NCI-H748 (cell line): ENCODE results near the gene TSPAN5.
"Not testable (repeated sequence)": the region's sequence is repeated elsewhere in the genome, so short reads cannot be mapped to it uniquely, and the experiment has no call there.

ENCODE experiments used
- DNase-seq: peaks from one replicate; lab custom pipeline; 2025; ENCODE audit not compliant: unreplicated experiment; lab: John Stamatoyannopoulos, UW

TSPAN5 gene

DNA sequence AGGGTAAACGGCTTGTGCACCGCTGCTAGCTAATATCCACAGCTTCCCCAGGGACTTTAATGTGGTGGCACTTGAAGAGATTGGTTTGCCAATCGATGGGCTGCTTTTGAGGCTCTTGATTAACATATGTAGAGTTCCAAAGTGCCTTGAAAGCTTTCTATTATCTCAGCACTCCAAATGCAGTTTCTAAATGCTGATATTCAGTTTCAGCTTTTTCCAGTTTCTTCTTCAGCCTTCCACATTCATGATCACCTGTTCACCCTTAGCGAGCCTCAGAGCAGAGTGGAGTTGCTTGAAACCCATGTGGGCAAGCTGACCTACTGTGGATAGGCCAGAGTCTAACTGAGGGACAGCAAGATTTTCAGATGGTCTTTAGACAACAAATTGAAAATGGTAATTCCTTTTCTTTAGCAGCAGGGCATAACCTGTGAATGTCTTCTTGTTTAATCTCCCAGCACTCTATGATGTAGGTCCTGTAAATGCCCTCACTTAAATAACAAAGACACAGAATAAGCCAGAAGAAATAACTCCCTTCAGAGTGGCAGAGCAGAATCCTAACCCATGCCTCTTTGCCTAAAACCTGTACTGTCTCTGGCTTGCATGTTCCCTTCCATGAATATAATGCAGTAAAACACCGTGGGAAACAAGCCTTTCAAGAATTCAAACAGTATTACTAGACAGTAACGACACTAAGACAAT, 99.8 kb downstream of the TSPAN5 start:
- DNase-seq = no peak

DNA sequence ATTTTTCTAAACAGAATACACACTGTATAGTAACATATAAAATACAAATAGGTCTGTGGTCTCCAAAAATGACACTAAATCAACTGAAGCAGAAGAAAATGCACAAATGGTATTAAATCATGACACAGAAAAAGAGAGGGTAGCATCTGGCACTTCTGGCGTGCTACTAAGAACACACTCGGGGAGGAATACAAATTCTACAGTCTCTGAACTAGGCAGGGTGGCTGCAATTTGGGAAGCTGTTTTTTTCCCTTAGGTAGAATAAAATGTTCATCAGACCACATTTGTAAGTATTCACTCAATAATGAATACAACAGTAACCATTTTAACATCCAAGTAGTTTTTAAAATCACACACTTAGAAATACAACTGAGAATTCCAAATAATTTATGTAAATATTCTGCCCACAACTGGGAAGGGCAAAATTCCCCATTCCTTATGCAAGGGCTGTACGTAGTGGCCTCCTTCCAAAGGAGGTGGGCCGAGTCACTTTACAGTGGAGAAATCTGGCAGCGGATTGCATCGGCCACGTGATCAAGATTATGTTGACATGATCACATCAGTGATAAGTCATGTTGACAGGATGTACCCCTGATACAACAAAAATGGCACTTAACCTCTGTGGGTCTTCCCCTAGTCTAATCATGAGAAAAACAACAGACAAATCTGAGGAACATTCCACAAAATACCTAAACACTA, 101.1 kb downstream of the TSPAN5 start:
- no peak for DNase-seq

DNA sequence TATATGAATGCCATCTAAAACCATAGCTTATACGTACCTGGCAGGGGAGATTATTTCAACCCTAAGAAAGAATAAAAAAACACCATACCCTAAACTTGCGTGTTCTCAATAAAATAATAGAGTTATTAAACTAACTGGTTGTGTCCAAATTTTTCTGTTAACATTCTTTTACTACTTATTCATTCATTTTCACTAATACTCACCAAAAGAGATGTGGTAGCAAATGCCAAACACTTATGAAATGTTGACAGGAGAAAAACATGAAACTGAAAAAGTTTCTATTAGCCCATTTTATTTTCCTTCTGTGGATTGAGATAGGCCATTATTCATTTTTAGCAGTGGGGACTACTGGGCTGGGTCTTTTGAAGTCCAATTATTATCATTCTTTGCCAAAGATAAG, 102.0 kb downstream of the TSPAN5 start:
- no peak for DNase-seq

DNA sequence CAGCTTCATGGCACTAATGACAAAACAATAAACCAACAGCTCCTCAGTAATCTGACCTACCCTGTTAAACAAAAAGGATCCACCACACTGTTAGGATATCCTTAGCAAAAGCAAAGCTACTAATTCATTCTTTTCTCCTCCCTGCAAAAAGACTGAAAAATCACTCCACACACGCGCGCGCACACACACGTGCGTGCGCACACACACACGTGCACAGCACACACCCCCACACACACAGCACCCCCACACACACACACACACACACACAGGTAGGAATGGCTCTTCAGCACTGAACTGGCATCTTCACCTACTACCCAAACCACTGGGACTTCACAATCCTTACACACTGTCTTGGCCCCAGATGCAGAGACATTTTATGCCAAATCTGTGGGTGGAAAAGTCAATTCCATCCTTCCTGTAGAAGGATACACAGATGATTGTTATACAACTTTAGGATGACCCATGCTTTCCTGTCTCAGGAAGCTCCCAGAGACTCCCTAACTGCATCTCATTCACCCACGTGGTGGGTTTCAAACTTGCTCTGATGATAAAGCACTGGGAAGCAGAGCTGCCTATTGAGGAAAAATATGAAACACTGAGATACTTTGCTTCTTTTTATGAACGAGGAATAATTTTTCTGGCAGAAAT, 102.5 kb downstream of the TSPAN5 start:
- no peak for DNase-seq

DNA sequence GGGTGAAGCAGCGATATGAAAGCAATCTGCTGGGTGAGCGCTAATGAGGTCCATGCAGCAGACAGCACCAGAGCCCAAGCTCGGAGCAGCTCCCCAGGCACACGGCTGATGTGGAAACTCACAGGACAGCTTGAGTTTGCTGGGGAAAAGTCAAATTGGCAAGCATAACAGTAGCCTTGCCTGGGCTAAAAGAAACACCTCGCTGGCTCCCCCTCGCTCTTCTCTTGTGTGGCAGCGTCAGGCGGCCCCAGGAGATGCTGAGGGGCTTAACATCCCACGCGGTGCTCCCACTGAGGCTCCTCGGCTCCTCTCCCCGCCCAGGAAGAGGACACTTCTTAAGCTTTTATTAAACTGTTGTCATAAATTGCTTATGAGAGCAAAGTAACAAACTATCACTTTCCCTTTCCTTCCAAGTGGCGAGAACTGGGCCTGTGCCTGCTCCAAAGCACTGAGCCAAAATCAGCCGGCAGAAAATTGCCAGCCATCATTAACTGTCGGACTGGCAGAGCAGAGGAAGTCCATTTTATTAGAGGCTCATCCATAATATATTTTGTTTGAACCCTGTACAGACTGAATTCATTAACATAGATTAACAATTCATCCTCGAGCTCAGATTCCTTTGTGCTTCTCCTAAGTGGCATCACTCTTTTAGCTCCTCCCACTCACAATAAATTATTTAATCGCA, 111.4 kb downstream of the TSPAN5 start:
- peak; percentile 7 for DNase-seq

DNA sequence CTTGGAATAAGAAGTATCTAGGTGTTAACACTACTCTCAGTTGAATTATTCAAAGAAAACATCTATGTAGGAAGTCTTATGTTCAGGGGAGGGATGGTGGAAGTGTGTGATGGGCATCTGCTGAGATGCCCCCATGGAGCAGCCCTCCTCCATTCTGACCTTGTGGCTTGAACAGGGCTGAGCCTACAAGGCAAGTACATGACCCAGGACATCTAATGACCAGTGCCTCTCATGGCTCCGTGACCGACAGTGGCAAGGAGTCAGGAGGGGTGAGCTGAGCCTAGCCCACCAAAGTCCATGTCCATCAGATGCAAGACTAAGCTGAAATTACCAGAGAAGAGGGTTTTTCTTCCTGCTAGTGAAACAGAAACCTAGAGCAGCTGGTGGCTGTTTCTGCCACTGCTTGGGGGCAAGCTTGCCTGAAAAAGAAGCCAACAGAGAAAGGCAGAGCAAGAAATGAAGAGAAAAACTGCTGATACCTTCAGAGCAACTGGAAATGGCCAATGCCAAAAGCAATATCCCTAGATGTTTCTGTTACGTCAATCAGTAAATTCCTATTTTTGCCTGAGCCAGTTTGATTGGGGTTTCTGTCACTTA, 113.5 kb downstream of the TSPAN5 start:
- no peak for DNase-seq

DNA sequence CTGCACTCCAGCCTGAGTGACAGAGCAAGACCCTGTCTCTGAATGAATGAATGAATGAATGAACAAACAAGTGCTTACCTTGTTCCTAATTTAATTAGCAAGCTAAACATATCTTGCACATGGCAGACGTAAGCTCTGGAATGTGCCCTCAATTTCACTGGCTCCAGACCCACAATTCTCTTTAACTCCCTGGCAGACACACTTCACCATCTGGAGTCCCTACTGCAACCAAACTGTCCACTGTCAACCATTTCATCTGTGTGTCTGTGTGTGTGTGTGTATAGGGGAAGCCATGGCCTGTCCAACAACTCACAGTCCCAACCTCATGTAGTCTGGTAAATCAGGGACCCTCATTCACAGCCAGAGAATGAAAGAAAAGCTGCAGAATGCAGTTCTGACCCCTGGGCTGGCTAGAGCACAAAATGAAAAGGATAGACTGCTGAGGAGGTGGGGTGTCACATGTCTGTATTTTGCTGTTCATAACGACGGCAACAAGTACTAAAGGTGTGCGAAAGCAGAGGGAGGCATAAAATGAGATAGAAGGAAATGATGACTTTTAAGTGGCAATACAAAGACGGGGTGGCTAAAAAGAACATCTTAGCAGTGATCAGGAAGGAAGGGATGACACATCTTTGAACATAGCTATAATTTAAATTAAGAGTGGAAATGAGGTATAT, 114.1 kb downstream of the TSPAN5 start:
- DNase-seq = no peak

DNA sequence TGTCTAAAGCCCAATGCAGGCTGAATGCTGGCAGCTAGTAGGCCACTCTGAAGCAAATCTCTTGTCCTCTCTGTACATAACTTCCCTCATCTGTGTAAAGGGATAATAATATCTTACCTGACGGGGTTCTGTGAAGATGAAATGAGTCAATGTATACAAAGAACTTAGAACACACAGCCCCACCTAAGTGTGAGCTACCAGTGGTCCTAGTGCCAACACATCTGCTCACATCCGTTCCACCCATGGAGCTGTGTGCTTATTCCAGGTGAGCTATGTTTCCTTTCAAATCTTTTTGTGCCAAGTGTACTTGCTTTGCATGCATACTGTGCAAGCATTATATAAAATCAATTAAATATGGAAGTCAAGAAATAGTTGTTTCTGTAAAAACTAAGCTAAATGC, 116.4 kb downstream of the TSPAN5 start:
- DNase-seq = no peak

DNA sequence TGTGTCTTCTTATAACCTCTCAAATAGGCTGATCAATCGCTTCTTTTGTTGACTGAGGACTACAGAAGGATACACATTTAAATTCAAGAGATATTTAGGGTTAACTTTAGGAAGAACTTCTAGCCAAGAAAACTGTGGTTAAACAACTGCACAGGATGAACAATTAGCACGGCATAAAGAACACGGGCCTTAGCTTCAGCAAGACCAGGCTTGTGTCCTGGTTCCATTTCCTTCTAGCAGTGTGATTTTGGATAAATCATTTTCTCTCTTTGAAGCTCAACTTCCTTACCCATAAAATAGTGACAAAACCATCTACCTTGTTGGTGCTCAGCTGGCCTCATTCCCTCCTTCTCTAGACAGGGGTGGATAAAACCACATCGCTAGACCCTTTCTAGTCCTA, 117.6 kb downstream of the TSPAN5 start:
- DNase-seq = no peak

DNA sequence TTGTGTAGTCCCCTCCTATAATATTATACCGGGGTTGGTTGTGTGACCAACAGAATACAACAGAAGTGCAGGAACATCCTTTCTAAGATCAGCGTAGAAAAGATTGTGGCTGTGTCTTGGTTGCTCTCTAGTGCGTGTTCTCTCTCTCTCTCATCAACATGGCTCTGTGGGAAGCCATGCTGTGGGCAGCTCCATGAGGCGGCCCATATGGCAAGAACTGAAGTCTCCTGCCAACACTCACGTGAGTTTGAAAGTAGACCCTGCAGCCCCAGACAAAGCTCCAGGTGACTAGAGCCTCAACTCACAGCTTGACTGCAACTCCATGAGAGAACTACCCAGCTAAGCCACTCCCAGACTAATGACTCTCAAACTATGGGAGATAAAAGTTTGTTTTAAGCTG, 118.7 kb downstream of the TSPAN5 start:
- no peak for DNase-seq

DNA sequence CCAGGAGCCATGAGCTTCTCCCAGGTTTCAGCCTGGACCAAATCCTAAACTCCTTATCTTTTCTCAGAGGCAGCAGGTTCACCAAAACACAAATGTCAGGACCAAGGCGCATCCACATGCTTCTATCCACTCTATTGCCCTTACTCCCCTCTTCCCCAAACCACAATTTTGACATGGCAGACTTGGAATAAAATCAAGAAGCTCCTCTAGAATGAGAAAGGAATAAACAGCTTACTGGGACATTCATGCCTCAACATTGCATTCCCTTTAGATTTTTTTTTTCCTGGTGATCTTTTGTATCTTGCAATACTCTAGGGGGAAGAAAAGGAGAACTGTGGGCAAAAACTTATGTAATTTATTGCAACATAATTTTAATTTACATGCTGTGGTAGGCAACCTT, 119.1 kb downstream of the TSPAN5 start:
- no peak for DNase-seq

DNA sequence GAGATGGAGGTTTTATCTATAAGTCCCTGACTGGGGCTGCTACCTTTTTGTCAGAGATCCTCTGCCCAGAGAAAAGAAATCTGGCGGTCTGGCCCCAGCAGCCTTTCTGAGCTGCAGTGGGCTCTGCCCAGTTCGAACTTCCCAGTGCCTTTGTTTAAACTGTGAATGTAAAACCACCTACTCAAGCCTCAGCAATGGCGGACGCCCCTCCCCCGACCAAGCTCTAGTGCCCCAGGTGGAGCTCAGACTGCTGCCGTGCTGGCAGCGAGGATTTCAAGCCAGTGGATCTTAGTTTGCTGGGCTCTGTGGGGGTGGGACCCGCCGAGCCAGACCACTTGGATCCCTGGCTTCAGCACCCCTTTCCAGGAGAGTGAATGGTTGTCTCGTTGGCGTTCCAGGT, 121.8 kb downstream of the TSPAN5 start:
- DNase-seq = no peak

DNA sequence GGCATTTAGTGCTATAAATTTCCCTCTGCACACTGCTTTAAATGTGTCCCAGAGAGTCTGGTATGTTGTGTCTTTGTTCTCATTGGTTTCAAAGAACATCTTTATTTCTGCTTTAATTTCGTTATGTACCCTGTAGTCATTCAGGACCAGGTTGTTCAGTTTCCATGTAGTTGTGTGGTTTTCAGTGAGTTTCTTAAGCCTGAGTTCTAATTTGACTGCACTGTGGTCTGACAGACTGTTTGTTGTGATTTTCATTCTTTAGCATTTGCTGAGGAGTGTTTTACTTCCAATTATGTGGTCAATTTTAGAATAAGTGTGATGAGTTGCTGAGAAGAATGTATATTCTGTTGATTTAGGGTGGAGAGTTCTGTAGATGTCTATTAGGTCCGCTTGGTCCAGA, 124.3 kb downstream of the TSPAN5 start:
- not testable (repeated sequence) for DNase-seq

DNA sequence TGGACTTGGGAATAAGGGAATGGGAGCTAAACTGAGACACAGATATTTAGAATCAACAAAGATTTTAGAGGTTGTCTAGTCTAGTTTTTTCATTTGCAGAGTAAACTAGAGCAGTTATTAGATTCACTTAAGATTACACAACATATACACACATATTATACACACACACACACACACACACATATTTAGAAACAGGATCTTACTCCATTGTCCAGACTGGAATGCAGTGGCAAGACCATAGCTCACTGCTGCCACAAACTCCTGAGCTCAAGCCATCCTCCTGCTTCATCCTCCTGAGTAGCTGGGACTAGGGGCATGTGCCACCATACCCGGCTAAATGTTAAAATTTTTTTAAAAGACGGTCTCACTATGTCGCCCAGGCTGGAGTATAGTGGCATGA, 127.8 kb downstream of the TSPAN5 start:
- DNase-seq = no peak

DNA sequence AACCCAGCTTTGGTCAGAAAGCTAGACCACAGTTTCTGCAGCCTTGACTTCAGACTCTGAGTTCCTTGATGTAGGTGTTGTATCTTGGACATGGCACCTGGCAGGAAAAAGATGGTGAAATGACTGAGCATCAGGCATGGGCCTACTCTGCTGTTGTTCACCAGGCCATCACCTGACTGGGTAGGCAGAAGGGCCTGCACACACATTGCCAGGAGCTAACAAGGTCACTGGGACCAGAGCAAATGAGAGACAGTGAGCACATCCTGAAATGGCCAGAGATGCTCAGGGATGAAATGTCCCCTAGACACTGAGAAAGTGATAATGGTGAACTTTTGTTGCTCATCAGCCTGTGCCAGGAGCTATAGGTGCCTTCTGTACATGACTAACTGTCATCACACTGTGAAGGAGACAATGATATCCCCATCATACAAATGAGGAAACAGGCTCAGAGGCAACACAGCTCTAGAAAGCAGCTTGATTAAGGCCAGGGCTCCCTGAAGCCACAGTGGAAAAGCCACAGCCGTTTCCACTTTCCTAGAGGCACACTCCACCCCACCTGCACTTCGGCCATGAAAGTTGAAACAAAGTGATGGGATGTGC, 128.3 kb downstream of the TSPAN5 start:
- no peak for DNase-seq

DNA sequence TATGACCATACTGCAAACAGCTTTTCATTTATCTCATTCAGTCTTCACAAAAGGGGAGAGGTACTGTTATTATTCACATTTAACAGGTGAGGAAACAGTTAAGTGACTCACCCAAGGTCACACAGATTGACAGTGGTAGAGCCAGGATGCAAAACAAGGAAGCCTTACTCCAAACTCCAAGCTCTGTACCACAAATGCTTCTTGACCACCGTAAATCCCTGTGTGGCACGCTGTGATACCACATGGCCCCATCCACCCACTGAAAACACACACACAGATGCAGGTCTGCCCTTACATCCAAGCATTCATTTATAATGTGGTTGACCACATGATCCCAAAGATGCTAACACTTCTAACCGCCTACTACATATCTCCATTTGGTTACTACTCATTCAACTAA, 129.5 kb downstream of the TSPAN5 start:
- DNase-seq = no peak

DNA sequence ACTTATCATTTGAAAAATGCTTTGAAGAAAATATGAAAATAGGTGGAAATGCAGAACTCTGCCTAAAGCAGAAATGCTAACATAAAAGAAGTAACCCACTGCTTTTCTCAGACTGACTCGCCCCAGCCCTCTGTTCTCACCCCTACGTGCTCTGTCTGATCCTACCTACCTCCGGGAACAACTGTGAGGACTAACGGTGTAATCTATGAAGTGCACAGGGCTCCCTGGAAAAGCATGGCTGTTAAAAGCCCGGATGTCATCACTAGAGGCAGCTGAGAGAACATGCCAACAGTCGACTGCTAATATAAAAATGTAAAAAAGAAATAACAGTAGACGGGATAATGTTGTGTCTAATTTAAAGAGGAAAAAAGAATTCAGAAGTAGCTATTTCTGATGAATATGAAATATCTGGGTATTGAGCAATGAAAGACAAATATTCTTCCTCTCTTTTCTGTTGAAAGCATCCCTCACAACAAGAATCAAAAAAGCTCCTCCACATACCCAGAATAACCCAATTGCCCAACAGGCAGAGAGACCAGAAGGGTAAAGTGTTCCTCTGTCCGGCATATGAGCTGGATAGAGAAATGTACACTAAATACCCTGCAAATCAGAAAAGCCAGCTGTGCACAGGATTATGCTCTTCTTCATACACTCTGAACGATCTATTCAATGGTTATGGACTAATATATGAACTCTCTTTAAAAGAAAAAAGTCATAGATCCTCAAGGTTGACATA, 130.7 kb downstream of the TSPAN5 start:
- DNase-seq = no peak

DNA sequence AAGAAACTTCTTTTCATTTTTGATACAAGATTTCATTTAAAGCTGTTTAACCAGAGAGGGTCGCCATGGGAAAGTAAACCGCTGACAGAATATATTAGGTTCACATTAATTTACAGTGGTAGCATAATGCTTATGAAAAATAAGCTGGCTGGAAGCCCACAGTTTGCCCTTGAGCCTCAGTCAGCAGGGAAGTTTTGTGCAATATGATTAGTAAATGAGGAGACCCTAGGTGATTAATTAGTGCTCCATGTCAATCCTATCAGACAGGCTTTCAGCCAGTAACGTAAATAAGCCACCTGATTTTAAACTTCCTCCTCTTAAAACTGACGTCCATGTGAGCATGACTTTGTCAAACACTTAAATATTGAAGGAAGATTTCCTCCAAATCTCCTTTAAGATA, 134.2 kb downstream of the TSPAN5 start:
- no peak for DNase-seq

DNA sequence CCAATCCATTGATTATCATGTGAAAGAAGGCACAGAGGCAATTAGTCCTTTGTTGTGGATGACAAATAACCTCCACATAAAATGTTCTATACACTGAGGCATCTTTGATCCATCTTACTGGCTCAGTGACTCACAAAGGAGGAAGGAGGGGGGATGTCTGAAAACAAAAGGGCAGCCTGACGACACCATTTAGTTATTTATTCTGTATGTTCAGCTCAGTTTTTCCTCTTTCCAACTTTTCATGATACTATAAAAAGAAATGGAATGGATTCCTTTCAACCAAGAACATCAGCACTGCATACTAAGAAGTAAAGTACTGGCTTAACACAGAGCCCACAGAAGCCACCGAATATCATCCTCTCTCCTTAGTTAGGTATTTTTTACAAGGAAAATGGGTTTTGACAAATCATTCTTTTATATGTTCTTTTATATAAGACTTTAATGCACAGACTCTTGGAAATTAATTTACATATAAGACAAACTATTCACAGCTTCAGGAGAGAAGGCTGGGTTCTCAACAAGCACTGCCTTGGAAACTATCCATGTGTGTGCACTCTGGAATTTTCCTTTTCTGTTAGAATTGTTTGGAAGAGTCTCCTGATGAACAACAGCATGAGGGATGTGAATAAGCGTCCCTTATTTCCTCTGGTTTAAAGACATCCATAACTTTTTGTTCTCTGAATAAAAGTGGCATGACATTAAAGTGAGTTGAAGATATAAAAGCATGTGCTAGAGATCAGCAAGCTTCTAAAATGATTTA, 135.6 kb downstream of the TSPAN5 start:
- DNase-seq = no peak
